ENCODE data around the gene ETFDH.
A peak's percentile ranks its signal among the peaks of the same experiment; 100 is the strongest.
"Not testable (repeated sequence)": the region's sequence is repeated elsewhere in the genome, so short reads cannot be mapped to it uniquely, and the experiment has no call there.

Gene ETFDH

DNA sequence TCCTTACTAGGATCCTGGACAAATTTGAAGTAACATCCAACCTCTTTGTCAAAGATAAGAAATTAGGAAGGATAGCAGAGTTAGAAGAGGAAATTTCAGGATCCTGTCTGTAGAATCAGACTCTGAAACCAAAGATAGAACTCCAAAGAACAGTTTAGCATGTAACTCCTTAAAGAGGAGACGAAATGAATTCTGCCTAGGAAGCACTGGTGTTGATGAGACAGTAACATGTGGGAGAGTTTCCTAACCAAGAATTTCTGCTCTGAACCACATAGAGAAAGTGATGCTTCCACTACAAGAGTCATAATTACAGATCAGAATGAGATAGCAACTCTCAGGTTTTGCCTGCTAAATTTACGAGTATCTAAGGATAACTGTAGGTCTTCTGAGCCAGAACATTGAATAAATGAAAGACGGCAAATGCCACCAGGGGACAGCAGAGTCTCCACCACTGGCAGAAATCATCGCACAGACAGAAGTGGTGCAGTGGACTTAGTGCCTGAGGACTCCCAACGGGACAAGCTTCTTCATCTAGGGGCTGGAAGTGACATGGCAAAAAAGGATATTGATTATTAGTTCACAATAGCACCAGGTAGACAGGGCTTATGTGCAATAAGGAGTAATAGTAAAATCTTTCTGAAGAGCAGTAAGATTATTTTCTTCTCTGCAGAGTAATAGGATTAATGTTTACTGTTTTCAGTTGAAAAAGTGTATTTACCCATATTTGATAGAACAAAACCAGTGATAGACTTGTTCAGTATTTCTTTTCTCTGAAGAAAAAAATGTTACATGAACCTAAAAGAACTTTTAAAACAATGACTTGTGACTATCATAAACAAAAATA lies 57.8 kb downstream of the ETFDH start:
- H3K4me3 ChIP-seq (ENCODE audit: low read depth, low read length): no peak overlapping the region
- TF ChIP-seq, protein P1, sequence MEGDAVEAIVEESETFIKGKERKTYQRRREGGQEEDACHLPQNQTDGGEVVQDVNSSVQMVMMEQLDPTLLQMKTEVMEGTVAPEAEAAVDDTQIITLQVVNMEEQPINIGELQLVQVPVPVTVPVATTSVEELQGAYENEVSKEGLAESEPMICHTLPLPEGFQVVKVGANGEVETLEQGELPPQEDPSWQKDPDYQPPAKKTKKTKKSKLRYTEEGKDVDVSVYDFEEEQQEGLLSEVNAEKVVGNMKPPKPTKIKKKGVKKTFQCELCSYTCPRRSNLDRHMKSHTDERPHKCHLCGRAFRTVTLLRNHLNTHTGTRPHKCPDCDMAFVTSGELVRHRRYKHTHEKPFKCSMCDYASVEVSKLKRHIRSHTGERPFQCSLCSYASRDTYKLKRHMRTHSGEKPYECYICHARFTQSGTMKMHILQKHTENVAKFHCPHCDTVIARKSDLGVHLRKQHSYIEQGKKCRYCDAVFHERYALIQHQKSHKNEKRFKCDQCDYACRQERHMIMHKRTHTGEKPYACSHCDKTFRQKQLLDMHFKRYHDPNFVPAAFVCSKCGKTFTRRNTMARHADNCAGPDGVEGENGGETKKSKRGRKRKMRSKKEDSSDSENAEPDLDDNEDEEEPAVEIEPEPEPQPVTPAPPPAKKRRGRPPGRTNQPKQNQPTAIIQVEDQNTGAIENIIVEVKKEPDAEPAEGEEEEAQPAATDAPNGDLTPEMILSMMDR (IDR thresholded peaks at IDR 0.05; ENCODE audit: low read depth, low read length): peak; percentile 87

- no peak overlapping the region for H3K4me3 ChIP-seq (ENCODE audit: low read depth, low read length)
- TF ChIP-seq, protein P1 (IDR thresholded peaks at IDR 0.05; ENCODE audit: low read depth, low read length): no peak
These were observed 66.8 kb downstream of the ETFDH start for GRCh38 chr4:158738866-158739265.

DNA sequence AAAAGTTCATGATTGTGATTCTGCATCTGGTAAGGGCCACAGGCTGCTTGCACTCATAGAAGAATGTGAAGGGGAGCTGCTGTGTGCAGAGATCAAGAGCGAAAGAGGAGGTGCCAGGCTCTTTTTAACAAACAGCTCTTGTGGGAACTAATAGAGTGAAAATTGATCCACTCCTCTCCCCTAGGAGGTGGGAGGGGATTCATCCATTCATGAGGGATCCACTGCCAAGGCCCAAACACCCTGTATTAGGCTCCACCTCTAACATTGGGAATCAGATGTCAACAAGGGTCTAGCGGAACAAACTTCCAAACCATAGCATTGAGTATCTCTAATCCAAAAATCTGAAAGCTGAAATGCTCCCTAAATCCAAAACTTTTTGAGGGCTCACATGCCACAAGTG lies 67.5 kb downstream of the ETFDH start:
- TF ChIP-seq, protein P1 (IDR thresholded peaks at IDR 0.05; ENCODE audit: low read depth, low read length): no peak
- no peak overlapping the region for H3K4me3 ChIP-seq (ENCODE audit: low read depth, low read length)

DNA sequence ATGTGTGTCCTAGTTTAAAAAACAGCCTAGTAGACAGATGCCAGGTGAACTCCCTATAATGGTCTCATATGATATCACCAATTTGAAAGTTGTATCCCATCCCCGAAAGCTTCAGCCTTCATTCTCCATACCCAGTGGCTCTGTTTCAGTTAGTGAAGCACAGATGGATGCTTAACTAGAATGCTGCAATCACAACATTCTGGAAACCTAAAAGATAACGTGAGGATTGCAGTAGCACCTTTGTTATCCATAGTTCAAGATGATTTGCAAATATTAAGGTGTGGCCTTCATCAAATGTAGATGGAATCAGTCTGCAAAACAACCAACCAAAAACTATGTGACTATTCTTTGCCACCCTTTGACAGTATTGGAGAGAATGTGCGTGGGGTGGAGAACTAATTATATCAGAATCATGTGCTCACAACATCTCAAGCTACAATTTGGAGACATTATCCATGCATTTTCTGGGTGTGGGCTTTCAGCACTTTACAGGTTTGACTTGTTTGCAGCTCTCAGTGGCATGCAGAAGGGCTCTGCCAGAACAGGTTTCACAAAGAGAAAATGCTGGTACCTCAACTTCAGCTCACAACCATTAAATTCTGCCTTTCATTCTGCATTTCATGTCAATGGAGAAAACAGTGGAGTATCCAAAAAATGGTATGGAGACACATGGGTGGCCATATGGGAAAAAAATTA lies 69.4 kb downstream of the ETFDH start:
- no peak overlapping the region for H3K4me3 ChIP-seq (ENCODE audit: low read depth, low read length)

GRCh38 chr4:158746537-158746936 lies 74.4 kb downstream of the ETFDH start:
- not testable (repeated sequence) for H3K4me3 ChIP-seq (ENCODE audit: low read depth, low read length)

More for the DNA sequence above, 69.4 kb downstream of the ETFDH start:
- TF ChIP-seq, protein P1 (IDR thresholded peaks at IDR 0.05; ENCODE audit: low read depth, low read length): no peak

DNA sequence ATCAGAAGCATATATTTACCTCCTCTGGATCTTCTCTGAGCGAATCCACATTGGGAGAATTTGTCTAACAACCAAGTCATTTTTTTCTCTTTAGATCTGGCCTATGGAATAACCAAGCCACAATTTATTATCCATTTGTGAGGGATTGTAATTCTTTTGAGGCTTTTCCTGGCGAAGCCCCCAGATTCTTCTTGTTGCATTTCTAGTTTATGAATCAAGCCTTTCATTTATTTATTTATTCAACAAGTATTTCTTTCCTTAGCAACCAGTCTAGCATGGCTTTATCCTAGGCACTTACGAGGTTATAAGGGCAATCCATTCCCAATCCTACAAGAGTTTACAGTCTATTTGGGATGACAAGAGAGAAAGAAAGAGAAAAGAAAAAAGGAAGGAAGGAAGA lies 78.3 kb downstream of the ETFDH start:
- TF ChIP-seq, protein P1 (IDR thresholded peaks at IDR 0.05; ENCODE audit: low read depth, low read length): no peak
- no peak overlapping the region for H3K4me3 ChIP-seq (ENCODE audit: low read depth, low read length)

GRCh38 chr4:158754385-158755180 lies 82.5 kb downstream of the ETFDH start:
- TF ChIP-seq, protein P1 (IDR thresholded peaks at IDR 0.05; ENCODE audit: low read depth, low read length): no peak

GRCh38 chr4:158755819-158756218 lies 83.7 kb downstream of the ETFDH start:
- H3K4me3 ChIP-seq (ENCODE audit: low read depth, low read length): not testable (repeated sequence)

More at GRCh38 chr4:158754385-158755180, 82.5 kb downstream of the ETFDH start:
- no peak overlapping the region for H3K4me3 ChIP-seq (ENCODE audit: low read depth, low read length)

All from WI38 (cell line).